Activated B cell treated with CpG ODN at 0.5 μM for 24 hours (primary cell): ENCODE results near the gene CELF4. TPM values are rescaled to one million over a fixed set of nuclear protein-coding genes. Genes with fewer than 3 reads are reported as not detected.

Experiments
- ATAC-seq: fragments of 200-7000 bp; cut with Tn5 transposase; one replicate; pipeline ENCODE4 v1.10.0; 2021; ENCODE audit warnings: low read depth, mild to moderate bottlenecking, moderate library complexity
- CTCF ChIA-PET: fragments of 350-600 bp; sonication (Branson Sonifier 250); formaldehyde crosslinking; loops from one replicate; lab custom pipeline; 2021; ENCODE audit warnings: antibody characterized with exemption; lab: Charles Lee
- POLR2A ChIA-PET: fragments of 350-600 bp; sonication (Branson Sonifier 250); formaldehyde crosslinking; loops from one replicate; lab custom pipeline; 2021; ENCODE audit warnings: antibody characterized with exemption; lab: Charles Lee
- DNase-seq: peaks from one replicate; pipeline ENCODE4 v3.0.0; 2022
- H3K27ac Mint-ChIP-seq: one replicate; pipeline ENCODE4 v1.8.0; 2020; ENCODE audit warnings: mixed read lengths
- H3K27me3 Mint-ChIP-seq: one replicate; pipeline ENCODE4 v1.8.0; 2021; ENCODE audit warnings: mixed read lengths
- H3K36me3 Mint-ChIP-seq: one replicate; pipeline ENCODE4 v1.8.0; 2021; ENCODE audit warnings: low read depth, mixed read lengths
- H3K4me1 Mint-ChIP-seq: one replicate; pipeline ENCODE4 v1.8.0; 2021; ENCODE audit warnings: mixed read lengths
- H3K4me3 Mint-ChIP-seq: one replicate; pipeline ENCODE4 v1.8.0; 2020; ENCODE audit warnings: mild to moderate bottlenecking, mixed read lengths
- H3K9me3 Mint-ChIP-seq: one replicate; pipeline ENCODE4 v1.8.0; 2020; ENCODE audit warnings: mixed read lengths
- CTCF ChIP-seq: fragments of 200-600 bp; IDR thresholded peaks from one replicate; pipeline ENCODE4 v1.8.0; 2022; ENCODE audit warnings: antibody characterized with exemption, mild to moderate bottlenecking
- intact Hi-C: fragments of 100-400 bp; cut with micrococcal nuclease; formaldehyde crosslinking; loops from one replicate; pipeline ENCODE4 v1.15.1; 2024
- total RNA-seq: library from RNA; stranded (reverse); gene quantifications from 2 replicates; pipeline ENCODE4 v1.2.3, GENCODE V29; 2022

CELF4 gene
- total RNA-seq: not detected in 2 replicates

GRCh38 chr18:37565101-37565976 is at the start of gene CELF4:
TSS of gene CELF4 (minus strand) at chr18:37565798.
- no peak within 1 kb of the TSS for H3K27ac Mint-ChIP-seq
- H3K4me3 Mint-ChIP-seq: peak within 1 kb of the TSS; percentile 46
- no peaks in the 10 kb centered on the region for H3K36me3 Mint-ChIP-seq
- H3K9me3 Mint-ChIP-seq: no peaks in the 10 kb centered on the region
- ChIA-PET CTCF (no interaction called here), POLR2A (no interaction called here)
- H3K27me3 Mint-ChIP-seq: peaks cover 57% of the 10 kb centered on the region
- peaks cover 22% of the 10 kb centered on the region for H3K4me1 Mint-ChIP-seq
- ATAC-seq (no peak), DNase-seq (no peak)
- intact Hi-C loops: no loop called here
- TF ChIP-seq CTCF: no peak

- CTCF ChIA-PET: no interaction called here
- Mint-ChIP-seq H3K4me3 (no peak overlapping the region), H3K9me3 (no peaks in the 10 kb centered on the region), H3K27me3 (no peaks in the 10 kb centered on the region), H3K27ac (no peak overlapping the region), H3K4me1 (no peaks in the 10 kb centered on the region), H3K36me3 (no peaks in the 10 kb centered on the region)
- TF ChIP-seq CTCF: no peak
- POLR2A ChIA-PET: no interaction called here
- DNase-seq (no peak), ATAC-seq (no peak)
- intact Hi-C loops: no loop called here
Observed at GRCh38 chr18:37613253-37613565, 47.6 kb upstream of the CELF4 start.

- Mint-ChIP-seq H3K36me3 (no peaks in the 10 kb centered on the region), H3K27me3 (no peaks in the 10 kb centered on the region), H3K27ac (no peak overlapping the region), H3K9me3 (no peaks in the 10 kb centered on the region), H3K4me1 (no peaks in the 10 kb centered on the region), H3K4me3 (no peak overlapping the region)
- ATAC-seq: no peak
- no peak for TF ChIP-seq CTCF
- DNase-seq: no peak
- POLR2A ChIA-PET: no interaction called here
- CTCF ChIA-PET: no interaction called here
- intact Hi-C loops: no loop called here
Observed at GRCh38 chr18:37612524-37613252, 47.1 kb upstream of the CELF4 start.

GRCh38 chr18:37611614-37612279 is 46.1 kb upstream of the CELF4 start:
- Mint-ChIP-seq H3K27ac (no peak overlapping the region), H3K4me1 (no peaks in the 10 kb centered on the region), H3K4me3 (no peak overlapping the region), H3K9me3 (no peaks in the 10 kb centered on the region), H3K36me3 (no peaks in the 10 kb centered on the region), H3K27me3 (no peaks in the 10 kb centered on the region)
- ChIA-PET POLR2A (no interaction called here), CTCF (no interaction called here)
- intact Hi-C loops: no loop called here
- DNase-seq (no peak), ATAC-seq (no peak)
- no peak for TF ChIP-seq CTCF

DNA sequence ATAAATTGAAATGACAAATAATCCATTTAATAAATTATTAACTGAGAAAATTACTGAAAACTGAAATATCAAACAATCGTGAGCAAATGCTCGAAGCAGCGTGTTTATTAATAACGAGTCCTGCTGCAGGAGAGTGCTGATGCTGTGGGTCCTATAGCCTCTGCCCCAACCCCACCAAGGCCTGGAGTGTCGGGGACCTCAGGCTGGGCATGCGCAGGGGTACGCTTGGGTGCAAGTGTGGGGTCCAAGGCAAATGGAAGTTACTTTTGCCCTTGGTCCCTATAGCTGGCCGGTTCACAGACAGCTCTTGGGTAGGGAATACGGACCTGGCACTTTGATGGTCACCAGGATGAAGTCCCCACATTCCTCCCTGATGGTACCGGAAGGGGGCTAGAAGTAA is 43.3 kb upstream of the CELF4 start:
- CTCF ChIA-PET: no interaction called here
- Mint-ChIP-seq H3K27me3 (no peaks in the 10 kb centered on the region), H3K4me3 (no peak overlapping the region), H3K36me3 (no peaks in the 10 kb centered on the region), H3K27ac (no peak overlapping the region), H3K4me1 (no peaks in the 10 kb centered on the region), H3K9me3 (peaks cover under 1% of the 10 kb centered on the region)
- ATAC-seq (no peak), DNase-seq (no peak)
- intact Hi-C loops: no loop called here
- no peak for TF ChIP-seq CTCF
- POLR2A ChIA-PET: no interaction called here
